Measurements from ENCODE around the gene ABCA4. TPM values are rescaled to one million over a fixed set of nuclear protein-coding genes. Genes with fewer than 3 reads are reported as not detected.

The ABCA4 gene
- total RNA-seq, 2 donors from 2014 or later, result 2.0 to 3.7 TPM

GRCh38 chr1:94118471-94118870, 2.5 kb downstream of the ABCA4 start:
- H3K4me1 ChIP-seq (ENCODE audit: control insufficient read depth in 1 of 2, low read depth in 2 of 2), result peaks cover 0 to 11% of the 10 kb centered on the region in 2 donors
- H3K4me3 ChIP-seq, result no peak overlapping the region

GRCh38 chr1:94118013-94118412, 2.9 kb downstream of the ABCA4 start:
- no peaks in the 10 kb centered on the region for H3K27me3 ChIP-seq (replicated peaks; ENCODE audit: insufficient read depth)
- no peak overlapping the region for H3K27ac ChIP-seq
- peaks cover 0 to 11% of the 10 kb centered on the region in 2 donors for H3K4me1 ChIP-seq (ENCODE audit: control insufficient read depth in 1 of 2, low read depth in 2 of 2)
- H3K9me3 ChIP-seq, result no peaks in the 10 kb centered on the region
- ATAC-seq (ENCODE audit: insufficient number of reproducible peaks, low FRiP score, low read depth) (no peak), DNase-seq (ENCODE audit: low spot score) (no peak)
- no peak for TF ChIP-seq CTCF (IDR thresholded peaks at IDR 0.05)
- H3K36me3 ChIP-seq, result no peaks in the 10 kb centered on the region
- no peak overlapping the region for H3K4me3 ChIP-seq

More at GRCh38 chr1:94118471-94118870, 2.5 kb downstream of the ABCA4 start:
- ATAC-seq (ENCODE audit: insufficient number of reproducible peaks, low FRiP score, low read depth) (no peak), DNase-seq (ENCODE audit: low spot score) (no peak)
- Histone ChIP-seq H3K27ac (no peak overlapping the region), H3K36me3 (no peaks in the 10 kb centered on the region), H3K9me3 (no peaks in the 10 kb centered on the region), H3K27me3 (replicated peaks; ENCODE audit: insufficient read depth) (no peaks in the 10 kb centered on the region)
- TF ChIP-seq CTCF (IDR thresholded peaks at IDR 0.05), result no peak

- H3K27ac ChIP-seq, result no peak overlapping the region
- peaks cover 0 to 11% of the 10 kb centered on the region in 2 donors for H3K4me1 ChIP-seq (ENCODE audit: control insufficient read depth in 1 of 2, low read depth in 2 of 2)
- H3K9me3 ChIP-seq, result no peaks in the 10 kb centered on the region
- ATAC-seq (ENCODE audit: insufficient number of reproducible peaks, low FRiP score, low read depth) (no peak), DNase-seq (ENCODE audit: low spot score) (no peak)
- H3K36me3 ChIP-seq, result no peaks in the 10 kb centered on the region
- H3K4me3 ChIP-seq, result no peak overlapping the region
- no peaks in the 10 kb centered on the region for H3K27me3 ChIP-seq (replicated peaks; ENCODE audit: insufficient read depth)
- TF ChIP-seq CTCF (IDR thresholded peaks at IDR 0.05), result no peak
These were observed 3.6 kb downstream of the ABCA4 start for GRCh38 chr1:94117259-94117851.

- Histone ChIP-seq H3K27me3 (replicated peaks; ENCODE audit: insufficient read depth) (no peaks in the 10 kb centered on the region), H3K9me3 (no peaks in the 10 kb centered on the region), H3K4me1 (ENCODE audit: control insufficient read depth in 1 of 2, low read depth in 2 of 2) (peaks cover 0 to 11% of the 10 kb centered on the region in 2 donors), H3K27ac (no peak overlapping the region), H3K4me3 (no peak overlapping the region), H3K36me3 (no peaks in the 10 kb centered on the region)
- no peak for ATAC-seq (ENCODE audit: insufficient number of reproducible peaks, low FRiP score, low read depth)
- TF ChIP-seq CTCF (IDR thresholded peaks at IDR 0.05), result no peak
- no peak for DNase-seq (ENCODE audit: low spot score)
These were observed 5.0 kb downstream of the ABCA4 start for GRCh38 chr1:94115900-94116436.

GRCh38 chr1:94115254-94115899, 5.6 kb downstream of the ABCA4 start:
- no peak overlapping the region for H3K27ac ChIP-seq
- ATAC-seq (ENCODE audit: insufficient number of reproducible peaks, low FRiP score, low read depth) (no peak), DNase-seq (ENCODE audit: low spot score) (no peak)
- no peaks in the 10 kb centered on the region for H3K27me3 ChIP-seq (replicated peaks; ENCODE audit: insufficient read depth)
- no peaks in the 10 kb centered on the region for H3K9me3 ChIP-seq
- no peaks in the 10 kb centered on the region for H3K36me3 ChIP-seq
- no peak for TF ChIP-seq CTCF (IDR thresholded peaks at IDR 0.05)
- peaks cover 0 to 11% of the 10 kb centered on the region in 2 donors for H3K4me1 ChIP-seq (ENCODE audit: control insufficient read depth in 1 of 2, low read depth in 2 of 2)
- H3K4me3 ChIP-seq, result no peak overlapping the region

All from thoracic aorta (tissue), 2 donors.